H9 (cell line): ENCODE data around the gene FAM228A. TPM values are rescaled to one million over a fixed set of nuclear protein-coding genes. Genes with fewer than 3 reads are reported as not detected.

Experiments
- DNase-seq: peaks from one replicate; pipeline ENCODE4 v3.0.0-alpha.2; 2017
- H2AFZ ChIP-seq: one replicate; pipeline ENCODE4 v1.6.1; 2013; ENCODE audit warnings: mild to moderate bottlenecking, low read length, control low read depth, moderate library complexity
- H2AK5ac ChIP-seq: 2 replicates; pipeline ENCODE4 v1.6.1; 2013; ENCODE audit warnings: low read length, control low read depth, mixed read lengths; ENCODE audit not compliant: insufficient read length
- H2BK120ac ChIP-seq: one replicate; pipeline ENCODE4 v1.6.1; 2013; ENCODE audit warnings: low read depth, mild to moderate bottlenecking, low read length, control low read depth, inconsistent platforms; ENCODE audit not compliant: poor library complexity, severe bottlenecking
- H2BK12ac ChIP-seq: 2 replicates; pipeline ENCODE4 v1.6.1; 2013; ENCODE audit warnings: low read length, control low read depth, mixed read lengths, low read depth; ENCODE audit not compliant: insufficient read length
- H2BK15ac ChIP-seq: 2 replicates; pipeline ENCODE4 v1.6.1; 2013; ENCODE audit warnings: low read depth, low read length, control low read depth
- H2BK20ac ChIP-seq: one replicate; pipeline ENCODE4 v1.6.1; 2013; ENCODE audit warnings: low read depth, mild to moderate bottlenecking, low read length, control low read depth, inconsistent platforms; ENCODE audit not compliant: poor library complexity, severe bottlenecking
- H2BK5ac ChIP-seq: 2 replicates; pipeline ENCODE4 v1.6.1; 2013; ENCODE audit warnings: low read length, control low read depth, mixed read lengths; ENCODE audit not compliant: insufficient read length
- H3K14ac ChIP-seq: 2 replicates; pipeline ENCODE4 v1.6.1; 2013; ENCODE audit warnings: low read length, control low read depth; ENCODE audit not compliant: insufficient read depth
- H3K18ac ChIP-seq: 2 replicates; pipeline ENCODE4 v1.6.1; 2013; ENCODE audit warnings: low read depth, mild to moderate bottlenecking, mixed read lengths, low read length, control low read depth; ENCODE audit not compliant: insufficient read length
- H3K23ac ChIP-seq: 2 replicates; pipeline ENCODE4 v1.6.1; 2013; ENCODE audit warnings: low read length, control low read depth, mixed read lengths, low read depth; ENCODE audit not compliant: insufficient read length
- H3K23me2 ChIP-seq: 2 replicates; pipeline ENCODE4 v1.6.1; 2013; ENCODE audit warnings: low read depth, mild to moderate bottlenecking, mixed read lengths, low read length, control low read depth; ENCODE audit not compliant: insufficient read length, poor library complexity, severe bottlenecking
- H3K27ac ChIP-seq: 2 replicates; pipeline ENCODE4 v1.5.1; 2013; ENCODE audit warnings: low read length, control low read depth, mixed read lengths, low read depth; ENCODE audit not compliant: insufficient read length
- H3K27me3 ChIP-seq: 2 replicates; pipeline ENCODE4 v1.6.1; 2013; ENCODE audit warnings: low read length, control low read depth, inconsistent platforms; ENCODE audit not compliant: insufficient read depth
- H3K4ac ChIP-seq: 2 replicates; pipeline ENCODE4 v1.6.1; 2013; ENCODE audit warnings: low read depth, mild to moderate bottlenecking, control low read depth, inconsistent platforms, low read length, moderate library complexity
- H3K4me1 ChIP-seq: 2 replicates; pipeline ENCODE4 v1.6.1; 2013; ENCODE audit warnings: low read length, control low read depth, inconsistent platforms; ENCODE audit not compliant: insufficient read depth
- H3K4me2 ChIP-seq: 2 replicates; pipeline ENCODE4 v1.6.1; 2013; ENCODE audit warnings: low read length, control low read depth, mixed read lengths; ENCODE audit not compliant: insufficient read length, insufficient read depth
- H3K56ac ChIP-seq: 2 replicates; pipeline ENCODE4 v1.6.1; 2013; ENCODE audit warnings: low read depth, mild to moderate bottlenecking, mixed read lengths, low read length, control low read depth; ENCODE audit not compliant: insufficient read length
- H3K79me1 ChIP-seq: 2 replicates; pipeline ENCODE4 v1.6.1; 2013; ENCODE audit warnings: low read depth, mild to moderate bottlenecking, moderate library complexity, low read length, control low read depth, inconsistent platforms; ENCODE audit not compliant: insufficient read depth, poor library complexity, severe bottlenecking
- H3K79me2 ChIP-seq: 2 replicates; pipeline ENCODE4 v1.6.1; 2013; ENCODE audit warnings: low read length, control low read depth, inconsistent platforms; ENCODE audit not compliant: insufficient read depth
- H3K9ac ChIP-seq: 2 replicates; pipeline ENCODE4 v1.6.1; 2013; ENCODE audit warnings: low read length, control low read depth, mixed read lengths; ENCODE audit not compliant: insufficient read length; ENCODE audit errors: extremely low read depth
- H3K9me3 ChIP-seq: one replicate; pipeline ENCODE4 v1.6.1; 2013; ENCODE audit warnings: low read depth, low read length, inconsistent platforms; ENCODE audit not compliant: control insufficient read depth
- H3T11ph ChIP-seq: one replicate; pipeline ENCODE4 v1.6.1; 2013; ENCODE audit warnings: mild to moderate bottlenecking, low read length, control low read depth, inconsistent platforms
- H4K20me1 ChIP-seq: one replicate; pipeline ENCODE4 v1.6.1; 2013; ENCODE audit not compliant: control insufficient read depth, insufficient read length, insufficient read depth
- H4K5ac ChIP-seq: 2 replicates; pipeline ENCODE4 v1.6.1; 2013; ENCODE audit warnings: low read depth, mild to moderate bottlenecking, mixed read lengths, low read length, control low read depth; ENCODE audit not compliant: insufficient read length
- H4K8ac ChIP-seq: replicated peaks from 2 replicates; pipeline ENCODE4 v1.6.1; 2013; ENCODE audit warnings: low read length, control low read depth, mixed read lengths, low read depth; ENCODE audit not compliant: insufficient read length
- H4K91ac ChIP-seq: 2 replicates; pipeline ENCODE4 v1.6.1; 2013; ENCODE audit warnings: low read depth, mild to moderate bottlenecking, moderate library complexity, mixed read lengths, low read length, control low read depth; ENCODE audit not compliant: insufficient read length
- H3K27ac Mint-ChIP-seq, 3 experiments: 2 replicates in 2 of 3; 3 replicates in 1 of 3; pipeline ENCODE4 v1.8.0; 2020 to 2021; ENCODE audit warnings: mixed read lengths in 3 of 3, mild to moderate bottlenecking in 1 of 3, moderate library complexity in 1 of 3
- H3K27me3 Mint-ChIP-seq: 2 replicates; pipeline ENCODE4 v1.8.0; 2021; ENCODE audit warnings: low read depth, mild to moderate bottlenecking, moderate library complexity, mixed read lengths
- H3K36me3 Mint-ChIP-seq, 3 experiments: 2 replicates in 2 of 3; 3 replicates in 1 of 3; pipeline ENCODE4 v1.8.0; 2020 to 2021; ENCODE audit warnings: low read depth in 3 of 3, mixed read lengths in 3 of 3; ENCODE audit not compliant: insufficient read depth in 1 of 3
- H3K4me1 Mint-ChIP-seq, 2 experiments: 2 replicates each; pipeline ENCODE4 v1.8.0; 2020; ENCODE audit warnings: mixed read lengths in 2 of 2
- H3K4me3 Mint-ChIP-seq, 2 experiments: 2 replicates in 1 of 2; 3 replicates in 1 of 2; pipeline ENCODE4 v1.8.0; 2020 to 2021; ENCODE audit warnings: mild to moderate bottlenecking in 2 of 2, mixed read lengths in 2 of 2, moderate library complexity in 1 of 2
- H3K9me3 Mint-ChIP-seq, 2 experiments: 2 replicates in 1 of 2; 3 replicates in 1 of 2; pipeline ENCODE4 v1.8.0; 2020; ENCODE audit warnings: mild to moderate bottlenecking in 2 of 2, mixed read lengths in 2 of 2, moderate library complexity in 1 of 2
- CTCF ChIP-seq: fragments of 200-600 bp; sonication (generic); conservative IDR thresholded peaks from 3 replicates; pipeline ENCODE4 v1.8.0; 2021; ENCODE audit warnings: antibody characterized with exemption, mild to moderate bottlenecking
- WGBS: extraction: QIAGEN DNeasy Blood & Tissue Kit; methylation state at CpG from one replicate; pipeline ENCODE4 v1.1.7; 2013; ENCODE audit warnings: missing lambda C conversion rate, low lambda C conversion rate, mixed read lengths; ENCODE audit not compliant: insufficient read length; ENCODE audit errors: extremely low coverage; 5-methylcytosine and 5-hydroxymethylcytosine counted together
- total RNA-seq: library from RNA; stranded (reverse); gene quantifications from 2 replicates; pipeline ENCODE4 v1.2.1, GENCODE V29; 2021

FAM228A gene
- total RNA-seq, 1 experiment from 2014 or later: not detected

- Mint-ChIP-seq H3K36me3 (no peaks in the 10 kb centered on the region), H3K4me3 (no peak overlapping the region), H3K27me3 (no peaks in the 10 kb centered on the region), H3K4me1 (no peaks in the 10 kb centered on the region), H3K9me3 (no peaks in the 10 kb centered on the region), H3K27ac (no peak overlapping the region)
- no peak overlapping the region for H2BK120ac ChIP-seq
- no peak overlapping the region for H3K9ac ChIP-seq
- no peaks in the 10 kb centered on the region for H4K20me1 ChIP-seq
- no peak overlapping the region for H2BK5ac ChIP-seq
- no peaks in the 10 kb centered on the region for H3K23me2 ChIP-seq
- no peak overlapping the region for H3K27ac ChIP-seq
- no peak overlapping the region for H2BK20ac ChIP-seq
- H3K18ac ChIP-seq: no peak overlapping the region
- no peak overlapping the region for H3K56ac ChIP-seq
- no peak overlapping the region for H3K4ac ChIP-seq
- no peak for TF ChIP-seq CTCF
- no peak overlapping the region for H3K23ac ChIP-seq
- no peak overlapping the region for H4K5ac ChIP-seq
- no peaks in the 10 kb centered on the region for H3K79me1 ChIP-seq
- WGBS: no CpG with 5 or more reads among the region's 4 CpGs
- H3K4me2 ChIP-seq: no peak overlapping the region
- H4K91ac ChIP-seq: no peak overlapping the region
- H3K79me2 ChIP-seq: no peaks in the 10 kb centered on the region
- no peak overlapping the region for H2AK5ac ChIP-seq
- no peaks in the 10 kb centered on the region for H3K4me1 ChIP-seq
- no peaks in the 10 kb centered on the region for H3K27me3 ChIP-seq
- no peaks in the 10 kb centered on the region for H3K9me3 ChIP-seq
- H2AFZ ChIP-seq: no peak overlapping the region
- H2BK12ac ChIP-seq: no peak overlapping the region
- H3K14ac ChIP-seq: no peak overlapping the region
- no peak for DNase-seq
- no peak overlapping the region for H3T11ph ChIP-seq
- no peak overlapping the region for H4K8ac ChIP-seq
- no peak overlapping the region for H2BK15ac ChIP-seq
These were observed 56.6 kb downstream of the FAM228A start for GRCh38 chr2:24231461-24231881.
